ENCODE measurements around the gene INSIG1.

DNA sequence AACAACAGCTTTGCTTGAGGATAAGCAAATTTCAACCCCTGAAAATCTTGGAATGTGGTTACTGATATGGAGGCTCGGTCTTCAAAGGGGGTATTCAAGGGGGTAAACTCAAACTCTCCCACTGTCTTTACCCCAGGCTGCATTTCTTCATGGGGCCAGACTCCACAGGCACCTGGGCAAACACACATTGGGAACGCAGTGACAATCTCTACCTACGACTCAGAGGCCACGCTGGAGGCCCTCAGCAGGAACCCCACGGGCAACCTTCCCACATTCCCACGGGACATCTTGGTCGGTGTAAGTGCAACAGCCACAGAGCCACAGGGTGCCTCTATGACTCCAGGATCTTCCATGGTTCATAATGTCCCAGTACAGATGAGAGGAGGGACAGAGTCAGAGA, 2.2 kb upstream of the INSIG1 start:
- TF ChIP-seq CTCF (IDR thresholded peaks at IDR 0.05), result no peak
- no peak for TF ChIP-seq POLR2A (IDR thresholded peaks at IDR 0.05)

Data from Peyer's patch (tissue), 4 donors.